Karpas-422 (cell line): ENCODE data around the gene INPP5F. TPM values are rescaled to one million over a fixed set of nuclear protein-coding genes. Genes with fewer than 3 reads are reported as not detected.

Experiments
- DNase-seq: peaks from one replicate; pipeline ENCODE4 v3.0.0-alpha.2; 2015
- H2AFZ ChIP-seq: fragments of 200-600 bp; sonication (generic); 2 replicates; pipeline ENCODE4 v1.6.1; 2014; ENCODE audit warnings: antibody characterized with exemption, low read length, mixed read lengths
- H3K27ac ChIP-seq: fragments of 200-600 bp; sonication (generic); 2 replicates; pipeline ENCODE4 v1.5.1; 2014; ENCODE audit warnings: mild to moderate bottlenecking, low read length, moderate library complexity
- H3K27me3 ChIP-seq: fragments of 200-600 bp; sonication (generic); 2 replicates; pipeline ENCODE4 v1.6.1; 2014; ENCODE audit warnings: low read length, mixed read lengths
- H3K36me3 ChIP-seq: fragments of 200-600 bp; sonication (generic); 2 replicates; pipeline ENCODE4 v1.6.1; 2014; ENCODE audit warnings: low read length, mixed read lengths; ENCODE audit not compliant: insufficient read depth
- H3K4me1 ChIP-seq: fragments of 200-600 bp; sonication (generic); 2 replicates; pipeline ENCODE4 v1.6.1; 2014; ENCODE audit warnings: mild to moderate bottlenecking, low read length, mixed read lengths
- H3K4me2 ChIP-seq: fragments of 200-600 bp; sonication (generic); 2 replicates; pipeline ENCODE4 v1.6.1; 2014; ENCODE audit warnings: low read length, low read depth, mild to moderate bottlenecking; ENCODE audit not compliant: poor library complexity, severe bottlenecking
- H3K4me3 ChIP-seq: fragments of 200-600 bp; sonication (generic); 2 replicates; pipeline ENCODE4 v1.5.1; 2014; ENCODE audit warnings: mild to moderate bottlenecking, antibody characterized with exemption, low read length, mixed read lengths
- H3K79me2 ChIP-seq: fragments of 200-600 bp; sonication (generic); 2 replicates; pipeline ENCODE4 v1.6.1; 2014; ENCODE audit warnings: mild to moderate bottlenecking, low read length, mixed read lengths
- H3K9ac ChIP-seq: fragments of 200-600 bp; sonication (generic); 2 replicates; pipeline ENCODE4 v1.6.0; 2014; ENCODE audit warnings: low read length
- H3K9me2 ChIP-seq: fragments of 200-600 bp; sonication (generic), shearing (Covaris generic); replicated peaks from 2 replicates; pipeline ENCODE4 v1.6.0; 2014; ENCODE audit warnings: mild to moderate bottlenecking, low read length, moderate library complexity; ENCODE audit not compliant: insufficient read depth
- H3K9me3 ChIP-seq: fragments of 300-700, 200-600 bp; sonication (generic); 2 replicates; pipeline ENCODE4 v1.6.1; 2014; ENCODE audit warnings: low read length, mixed read lengths
- H4K20me1 ChIP-seq: fragments of 200-600 bp; sonication (generic); 2 replicates; pipeline ENCODE4 v1.6.1; 2014; ENCODE audit warnings: mild to moderate bottlenecking, antibody characterized with exemption, low read length, low read depth; ENCODE audit not compliant: insufficient read depth
- total RNA-seq: library from RNA; depleted of rRNA; stranded (reverse); fragments of >200 nt; shearing (Covaris generic); gene quantifications from 2 replicates; pipeline ENCODE4 v1.2.3, GENCODE V29; 2014; ENCODE audit warnings: low replicate concordance

The INPP5F gene
- total RNA-seq, 1 experiment from 2014 or later: 5.6 TPM

DNA sequence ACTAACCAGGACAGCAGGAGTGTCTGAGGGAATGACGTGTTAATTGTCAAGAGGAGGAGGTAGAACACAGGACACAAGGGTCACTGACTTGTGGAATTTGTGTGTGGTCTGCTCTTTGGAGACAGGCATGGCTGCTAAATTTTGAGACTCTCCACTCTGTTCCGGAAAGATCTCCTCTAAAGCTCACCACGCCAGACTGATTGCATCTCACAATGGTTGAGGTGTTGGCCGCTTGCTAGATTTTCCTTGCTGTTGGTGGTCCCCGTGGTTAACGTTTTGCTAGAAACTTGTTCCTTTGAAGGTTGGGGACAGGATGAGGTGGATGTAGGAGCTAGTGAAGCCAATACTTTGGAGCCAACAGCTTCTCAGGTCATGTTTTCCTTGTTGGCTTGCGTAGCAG is 89.8 kb downstream of the INPP5F start:
- Histone ChIP-seq H3K27ac (no peak overlapping the region), H3K79me2 (no peaks in the 10 kb centered on the region), H3K9me3 (no peaks in the 10 kb centered on the region), H3K4me1 (peaks cover 41% of the 10 kb centered on the region), H3K9me2 (no peaks in the 10 kb centered on the region), H3K4me2 (no peak overlapping the region), H4K20me1 (no peaks in the 10 kb centered on the region), H3K4me3 (no peak overlapping the region), H3K9ac (no peak overlapping the region), H3K27me3 (no peaks in the 10 kb centered on the region), H2AFZ (no peak overlapping the region), H3K36me3 (no peaks in the 10 kb centered on the region)
- DNase-seq: no peak

DNA sequence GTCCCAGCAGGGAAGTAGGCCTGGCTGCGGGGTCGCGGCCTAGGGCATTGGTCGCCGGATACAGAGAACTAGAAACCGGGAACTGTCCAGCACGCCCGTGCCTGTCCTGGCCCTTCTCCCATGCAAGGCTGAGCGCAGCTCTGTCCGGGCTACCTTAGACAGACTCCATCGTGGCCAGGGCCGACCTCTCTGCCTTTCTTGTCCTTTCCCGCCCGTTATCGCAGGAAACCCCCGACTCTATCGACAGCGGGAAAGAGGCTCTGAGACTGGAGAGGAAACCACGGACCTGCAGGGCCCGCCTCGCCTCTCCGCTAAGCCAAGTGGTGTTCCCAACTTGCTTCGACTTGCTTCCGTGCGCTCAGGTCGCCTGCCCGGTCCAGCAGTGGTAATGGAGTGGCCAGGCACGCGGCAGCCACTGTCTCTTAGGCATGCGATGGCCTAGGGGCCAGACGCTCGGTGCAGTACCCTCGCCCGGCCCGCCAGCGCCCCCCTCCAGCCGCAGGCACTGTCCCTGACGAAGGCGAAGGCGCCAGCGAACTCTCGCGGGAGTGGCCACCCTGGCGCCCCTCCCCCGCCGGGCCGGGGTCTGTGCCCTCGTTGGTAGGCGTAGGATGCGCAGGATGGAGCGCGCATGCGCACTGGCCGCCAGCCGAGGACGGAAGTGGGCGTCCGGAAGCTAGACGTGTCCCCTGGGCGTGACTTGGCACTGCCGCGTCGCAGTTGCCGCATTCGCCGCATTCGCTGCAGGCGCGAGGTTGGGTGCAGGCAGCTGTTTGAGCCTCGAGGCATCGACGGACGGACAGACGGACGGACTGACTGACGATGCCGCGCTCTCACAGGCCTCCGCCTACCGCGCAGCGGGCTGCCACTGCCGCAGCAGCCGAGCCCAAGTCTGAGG is 92.4 kb downstream of the INPP5F start:
- Histone ChIP-seq H3K9me2 (no peaks in the 10 kb centered on the region), H3K36me3 (no peaks in the 10 kb centered on the region), H3K4me2 (no peak overlapping the region), H3K27ac (no peak overlapping the region), H3K27me3 (no peaks in the 10 kb centered on the region), H3K9me3 (no peaks in the 10 kb centered on the region), H4K20me1 (no peaks in the 10 kb centered on the region), H2AFZ (no peak overlapping the region), H3K79me2 (no peaks in the 10 kb centered on the region), H3K9ac (no peak overlapping the region), H3K4me1 (peaks cover 15% of the 10 kb centered on the region), H3K4me3 (no peak overlapping the region)
- DNase-seq: no peak

DNA sequence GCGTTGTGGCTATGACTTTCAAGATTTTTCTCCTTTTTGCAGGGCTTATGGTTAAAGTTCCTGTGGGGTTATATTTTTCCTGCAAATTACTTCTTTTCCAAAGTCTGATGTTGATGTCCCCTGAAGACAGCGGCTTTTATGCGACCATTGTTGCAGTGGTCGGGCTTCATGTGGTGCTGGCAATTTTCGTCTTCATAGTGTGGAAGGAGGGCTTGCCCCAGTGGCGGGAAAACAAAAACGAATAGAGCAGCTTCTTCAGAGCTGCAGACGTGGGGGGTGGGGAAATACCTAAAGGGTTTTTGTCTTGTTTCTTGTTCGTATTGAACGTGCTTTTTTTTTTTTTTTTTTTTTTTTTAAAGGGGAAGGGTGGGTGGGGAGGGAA is 93.0 kb downstream of the INPP5F start:
- Histone ChIP-seq H4K20me1 (no peaks in the 10 kb centered on the region), H3K27me3 (no peaks in the 10 kb centered on the region), H3K9me3 (no peaks in the 10 kb centered on the region), H3K4me1 (peaks cover 10% of the 10 kb centered on the region), H3K4me2 (no peak overlapping the region), H3K36me3 (no peaks in the 10 kb centered on the region), H3K9me2 (no peaks in the 10 kb centered on the region), H3K79me2 (no peaks in the 10 kb centered on the region), H3K9ac (no peak overlapping the region), H3K4me3 (no peak overlapping the region), H3K27ac (no peak overlapping the region), H2AFZ (no peak overlapping the region)
- no peak for DNase-seq

DNA sequence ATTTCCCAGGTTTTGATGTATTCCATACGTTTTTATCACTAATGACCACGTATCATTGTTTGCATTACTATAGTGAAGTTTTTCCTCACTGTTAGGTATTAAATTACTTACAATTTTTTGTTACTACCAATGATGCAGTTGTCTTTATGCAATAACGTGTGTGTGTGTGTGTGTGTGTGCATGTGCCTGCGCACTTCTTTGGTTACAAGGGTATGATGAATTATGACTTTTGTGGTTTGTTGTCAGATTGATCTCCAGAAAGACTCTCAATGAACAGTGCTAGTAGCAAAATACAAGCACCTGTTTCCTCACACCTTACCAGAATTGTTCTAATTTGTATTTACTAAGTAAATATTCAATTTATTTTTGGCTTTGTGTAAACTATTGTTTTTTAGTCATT is 95.3 kb downstream of the INPP5F start:
- Histone ChIP-seq H3K9me2 (no peaks in the 10 kb centered on the region), H2AFZ (no peak overlapping the region), H4K20me1 (no peaks in the 10 kb centered on the region), H3K4me1 (peaks cover 6% of the 10 kb centered on the region), H3K36me3 (no peaks in the 10 kb centered on the region), H3K27ac (no peak overlapping the region), H3K27me3 (no peaks in the 10 kb centered on the region), H3K4me2 (no peak overlapping the region), H3K9me3 (no peaks in the 10 kb centered on the region), H3K9ac (no peak overlapping the region), H3K4me3 (no peak overlapping the region), H3K79me2 (no peaks in the 10 kb centered on the region)
- no peak for DNase-seq

DNA sequence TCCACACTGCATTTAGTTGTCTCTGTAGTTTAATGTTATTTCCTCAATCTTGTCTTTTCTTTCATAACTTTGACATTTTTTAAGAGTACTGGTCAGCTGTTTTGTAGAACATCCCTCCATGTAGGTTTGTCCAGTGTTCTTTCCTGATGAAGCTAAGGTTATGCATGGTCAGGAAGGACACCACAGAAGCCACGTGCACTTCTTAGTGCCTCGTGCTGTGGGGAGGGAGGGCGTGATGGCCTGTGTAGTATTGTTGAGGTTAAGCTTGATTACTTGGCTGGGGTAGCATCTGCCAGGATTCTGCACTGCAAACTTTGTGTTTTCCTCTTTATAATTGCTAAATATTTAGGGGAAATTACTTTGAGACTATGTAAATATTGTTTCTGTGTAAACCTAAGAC is 98.4 kb downstream of the INPP5F start:
- no peak overlapping the region for H3K9ac ChIP-seq
- no peak for DNase-seq
- no peaks in the 10 kb centered on the region for H3K9me2 ChIP-seq

DNA sequence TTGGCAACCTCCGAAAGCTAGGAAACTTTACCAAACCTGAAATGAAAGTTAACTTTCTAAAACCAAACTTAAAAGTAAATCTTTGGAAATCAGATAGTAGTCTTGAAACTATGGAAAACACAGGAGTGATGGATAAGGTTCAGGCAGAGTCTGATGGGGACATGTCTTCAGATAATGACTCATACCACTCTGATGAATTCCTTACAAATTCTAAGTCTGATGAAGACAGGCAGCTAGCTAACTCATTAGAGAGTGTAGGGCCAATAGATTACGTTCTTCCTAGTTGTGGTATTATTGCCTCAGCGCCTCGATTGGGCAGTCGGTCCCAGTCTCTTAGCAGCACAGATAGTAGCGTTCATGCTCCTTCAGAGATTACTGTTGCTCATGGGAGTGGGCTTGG is 100.9 kb downstream of the INPP5F start:
- H3K27ac ChIP-seq: no peak overlapping the region
- peaks cover 32% of the 10 kb centered on the region; the same call in 1 of the 2 replicates for H3K36me3 ChIP-seq
- no peak overlapping the region for H3K4me2 ChIP-seq

More for the DNA sequence above, 98.4 kb downstream of the INPP5F start:
- H3K27ac ChIP-seq: no peak overlapping the region
- H2AFZ ChIP-seq: no peak overlapping the region
- no peak overlapping the region for H3K4me3 ChIP-seq
- no peaks in the 10 kb centered on the region for H4K20me1 ChIP-seq
- H3K27me3 ChIP-seq: no peaks in the 10 kb centered on the region
- H3K79me2 ChIP-seq: no peaks in the 10 kb centered on the region
- H3K9me3 ChIP-seq: no peaks in the 10 kb centered on the region
- no peak overlapping the region for H3K4me2 ChIP-seq
- no peaks in the 10 kb centered on the region; the same call in 1 of the 2 replicates for H3K4me1 ChIP-seq
- H3K36me3 ChIP-seq: peaks cover 16% of the 10 kb centered on the region; the same call in 1 of the 2 replicates

DNA sequence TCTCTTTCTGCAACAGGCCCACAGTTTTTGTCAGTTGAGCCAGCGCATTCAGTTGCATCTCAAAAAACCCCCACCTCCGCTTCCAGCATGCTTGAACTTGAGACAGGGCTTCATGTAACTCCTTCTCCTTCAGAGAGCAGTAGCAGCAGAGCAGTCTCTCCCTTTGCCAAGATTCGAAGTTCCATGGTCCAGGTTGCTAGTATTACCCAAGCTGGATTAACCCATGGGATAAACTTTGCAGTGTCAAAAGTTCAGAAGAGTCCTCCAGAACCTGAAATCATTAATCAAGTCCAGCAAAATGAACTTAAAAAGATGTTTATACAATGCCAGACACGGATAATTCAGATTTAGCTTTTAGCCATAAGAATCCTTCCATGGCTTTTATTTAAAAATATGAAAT is 101.6 kb downstream of the INPP5F start:
- DNase-seq: no peak
- no peaks in the 10 kb centered on the region for H3K9me2 ChIP-seq
- no peaks in the 10 kb centered on the region for H3K79me2 ChIP-seq
- no peak overlapping the region for H3K27ac ChIP-seq
- no peak overlapping the region for H3K4me2 ChIP-seq
- no peak overlapping the region for H3K9ac ChIP-seq
- peaks cover 38% of the 10 kb centered on the region; the same call in 1 of the 2 replicates for H3K36me3 ChIP-seq
- H2AFZ ChIP-seq: no peak overlapping the region
- H3K4me1 ChIP-seq: no peaks in the 10 kb centered on the region; the same call in 1 of the 2 replicates
- no peaks in the 10 kb centered on the region for H4K20me1 ChIP-seq
- H3K27me3 ChIP-seq: no peaks in the 10 kb centered on the region
- H3K9me3 ChIP-seq: no peaks in the 10 kb centered on the region
- no peak overlapping the region for H3K4me3 ChIP-seq

More for the DNA sequence above, 100.9 kb downstream of the INPP5F start:
- no peaks in the 10 kb centered on the region for H3K9me2 ChIP-seq
- no peak overlapping the region for H2AFZ ChIP-seq
- H3K9ac ChIP-seq: no peak overlapping the region
- no peaks in the 10 kb centered on the region for H3K79me2 ChIP-seq
- no peak for DNase-seq
- H3K9me3 ChIP-seq: no peaks in the 10 kb centered on the region
- H3K4me3 ChIP-seq: no peak overlapping the region
- H3K27me3 ChIP-seq: no peaks in the 10 kb centered on the region
- H4K20me1 ChIP-seq: no peaks in the 10 kb centered on the region
- no peaks in the 10 kb centered on the region; the same call in 1 of the 2 replicates for H3K4me1 ChIP-seq

DNA sequence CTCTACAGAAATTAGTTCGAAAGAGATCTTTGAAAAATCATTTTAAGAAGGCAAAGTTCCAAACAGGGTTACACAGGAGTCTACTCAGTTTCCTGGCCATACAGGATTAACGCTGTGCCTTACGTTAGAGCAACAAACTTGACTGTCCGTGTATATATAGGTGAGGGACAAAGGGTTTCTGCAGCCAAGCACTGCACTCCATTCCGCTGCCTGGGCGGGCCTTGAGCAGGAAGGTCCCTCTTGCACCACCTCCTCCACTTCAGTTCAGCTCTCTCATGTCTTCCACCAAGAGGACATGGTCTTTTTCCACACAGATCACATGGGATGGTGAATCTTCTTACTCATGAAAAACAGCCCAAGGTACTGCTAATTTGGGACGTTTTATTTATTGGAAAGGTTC is 103.6 kb downstream of the INPP5F start:
- Histone ChIP-seq H3K27ac (no peak overlapping the region), H3K9me3 (no peaks in the 10 kb centered on the region), H3K36me3 (peaks cover 58% of the 10 kb centered on the region; the same call in 1 of the 2 replicates)

More for the DNA sequence above, 103.6 kb downstream of the INPP5F start:
- Histone ChIP-seq H3K9ac (no peak overlapping the region), H3K79me2 (peaks cover 3% of the 10 kb centered on the region; the same call in 1 of the 2 replicates), H2AFZ (no peak overlapping the region), H3K4me2 (no peak overlapping the region), H3K4me3 (no peak overlapping the region), H4K20me1 (no peaks in the 10 kb centered on the region), H3K4me1 (no peaks in the 10 kb centered on the region; the same call in 1 of the 2 replicates), H3K27me3 (no peaks in the 10 kb centered on the region), H3K9me2 (no peaks in the 10 kb centered on the region)
- no peak for DNase-seq
